Measurements from ENCODE around the gene CNGB1. TPM values are rescaled to one million over a fixed set of nuclear protein-coding genes. Genes with fewer than 3 reads are reported as not detected.

The CNGB1 gene
- total RNA-seq, 2 experiments from 2014 or later: not detected

- Histone ChIP-seq H3K4me2 (ENCODE audit: low read length) (no peak overlapping the region), H3K79me2 (ENCODE audit: insufficient read depth, low read depth, low read length) (no peaks in the 10 kb centered on the region), H3K9me2 (ENCODE audit: insufficient read depth, low read length) (no peaks in the 10 kb centered on the region), H3K4me3 (ENCODE audit: low read depth, low read length, poor library complexity, severe bottlenecking) (no peak overlapping the region), H4K20me1 (ENCODE audit: insufficient read depth, low read length) (no peaks in the 10 kb centered on the region), H2AFZ (ENCODE audit: low read length) (no peak overlapping the region), H3K27ac (ENCODE audit: low read depth, low read length, poor library complexity, severe bottlenecking) (no peak overlapping the region), H3K9me3 (ENCODE audit: low read length) (no peaks in the 10 kb centered on the region), H3K4me1 (ENCODE audit: insufficient read depth, low read length, poor library complexity, severe bottlenecking) (no peaks in the 10 kb centered on the region), H3K36me3 (ENCODE audit: insufficient read depth, low read length) (no peaks in the 10 kb centered on the region)
- intact Hi-C loops (cut with micrococcal nuclease; ENCODE audit: unreplicated experiment): no loop called here
- no TSS peak for BruUV-seq (replicated peaks)
- TF ChIP-seq CTCF (conservative IDR thresholded peaks at IDR 0.05; ENCODE audit: low read length) (no peak), EZH2phosphoT487 (IDR thresholded peaks at IDR 0.05; ENCODE audit: borderline replicate concordance, low read depth, low read length) (no peak)
- CTCF ChIA-PET (ENCODE audit: unreplicated experiment): no interaction called here
- DNase-seq (ENCODE audit: low spot score): no peak
- POLR2A ChIA-PET: no interaction called here
These were observed 14.6 kb downstream of the CNGB1 start for GRCh38 chr16:57956270-57956808.

DNA sequence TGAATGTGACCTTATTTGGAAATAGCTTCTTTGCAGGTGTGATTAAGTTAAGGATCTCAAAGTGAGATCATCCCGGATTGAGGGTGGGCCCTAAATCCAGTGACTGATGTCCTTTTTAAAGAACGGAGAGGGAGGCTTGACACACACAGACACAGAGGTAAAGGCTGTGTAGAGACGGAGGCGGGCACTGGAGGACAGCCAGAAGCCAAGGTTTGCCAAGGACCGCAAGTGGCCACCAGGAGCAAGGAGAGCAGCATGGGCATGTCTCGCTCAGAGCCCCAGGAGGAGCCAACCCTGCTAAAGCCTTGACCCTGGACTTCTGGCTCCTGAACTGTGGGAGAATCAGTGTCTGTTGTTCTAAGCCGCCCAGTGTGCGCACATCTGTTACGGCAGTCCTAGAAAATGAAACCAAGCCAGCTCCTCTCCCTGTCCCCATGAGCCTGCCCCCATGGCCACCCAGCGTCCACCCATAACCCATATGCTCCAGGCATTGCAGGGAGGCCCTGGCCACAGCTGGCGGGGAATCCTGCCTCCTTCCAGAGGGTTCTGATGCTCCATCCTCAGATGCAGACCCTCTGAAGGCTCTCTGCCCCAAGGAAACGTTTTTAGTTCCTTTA, 15.2 kb downstream of the CNGB1 start:
- ChIA-PET CTCF (ENCODE audit: unreplicated experiment) (no interaction called here), POLR2A (no interaction called here)
- TF ChIP-seq CTCF (conservative IDR thresholded peaks at IDR 0.05; ENCODE audit: low read length) (no peak), EZH2phosphoT487 (IDR thresholded peaks at IDR 0.05; ENCODE audit: borderline replicate concordance, low read depth, low read length) (no peak)
- no peak for DNase-seq (ENCODE audit: low spot score)
- Histone ChIP-seq H2AFZ (ENCODE audit: low read length) (no peak overlapping the region), H3K4me1 (ENCODE audit: insufficient read depth, low read length, poor library complexity, severe bottlenecking) (no peaks in the 10 kb centered on the region), H3K27ac (ENCODE audit: low read depth, low read length, poor library complexity, severe bottlenecking) (no peak overlapping the region), H3K4me3 (ENCODE audit: low read depth, low read length, poor library complexity, severe bottlenecking) (no peak overlapping the region), H3K4me2 (ENCODE audit: low read length) (no peak overlapping the region), H3K79me2 (ENCODE audit: insufficient read depth, low read depth, low read length) (no peaks in the 10 kb centered on the region), H3K36me3 (ENCODE audit: insufficient read depth, low read length) (no peaks in the 10 kb centered on the region), H4K20me1 (ENCODE audit: insufficient read depth, low read length) (no peaks in the 10 kb centered on the region), H3K9me2 (ENCODE audit: insufficient read depth, low read length) (no peaks in the 10 kb centered on the region), H3K9me3 (ENCODE audit: low read length) (no peaks in the 10 kb centered on the region)
- BruUV-seq (replicated peaks): no TSS peak
- intact Hi-C loops (cut with micrococcal nuclease; ENCODE audit: unreplicated experiment): no loop called here

GRCh38 chr16:57953857-57954256, 17.1 kb downstream of the CNGB1 start:
- Histone ChIP-seq H3K9me2 (ENCODE audit: insufficient read depth, low read length) (no peaks in the 10 kb centered on the region), H3K4me1 (ENCODE audit: insufficient read depth, low read length, poor library complexity, severe bottlenecking) (no peaks in the 10 kb centered on the region), H2AFZ (ENCODE audit: low read length) (no peak overlapping the region), H3K27ac (ENCODE audit: low read depth, low read length, poor library complexity, severe bottlenecking) (no peak overlapping the region), H3K36me3 (ENCODE audit: insufficient read depth, low read length) (no peaks in the 10 kb centered on the region), H3K4me2 (ENCODE audit: low read length) (no peak overlapping the region), H3K79me2 (ENCODE audit: insufficient read depth, low read depth, low read length) (no peaks in the 10 kb centered on the region), H3K9me3 (ENCODE audit: low read length) (no peaks in the 10 kb centered on the region), H4K20me1 (ENCODE audit: insufficient read depth, low read length) (no peaks in the 10 kb centered on the region), H3K4me3 (ENCODE audit: low read depth, low read length, poor library complexity, severe bottlenecking) (no peak overlapping the region)
- no peak for DNase-seq (ENCODE audit: low spot score)
- intact Hi-C loops (cut with micrococcal nuclease; ENCODE audit: unreplicated experiment): no loop called here
- ChIA-PET POLR2A (no interaction called here), CTCF (ENCODE audit: unreplicated experiment) (no interaction called here)
- no peak for TF ChIP-seq CTCF (conservative IDR thresholded peaks at IDR 0.05; ENCODE audit: low read length)
- TF ChIP-seq EZH2phosphoT487 (IDR thresholded peaks at IDR 0.05; ENCODE audit: borderline replicate concordance, low read depth, low read length): no peak
- no TSS peak for BruUV-seq (replicated peaks)

Data from OCI-LY7 (cell line).